Measurements from ENCODE around the gene HNRNPA1.
"Not testable (repeated sequence)": the region's sequence is repeated elsewhere in the genome, so short reads cannot be mapped to it uniquely, and the experiment has no call there.

Gene HNRNPA1

GRCh38 chr12:54324617-54325441, 44.3 kb downstream of the HNRNPA1 start, which contains the start of gene COPZ1:
Gene COPZ1, plus strand, starts transcription at chr12:54325131. Its CDS starts 33 bp downstream, at chr12:54325164.
- ATAC-seq (ENCODE audit: low read depth) = peak; percentile 93
- Mint-ChIP-seq H3K4me1 (peaks cover 17% of the 10 kb centered on the region), H3K4me3 (peak within 1 kb of the TSS; percentile 95), H3K36me3 (no peaks in the 10 kb centered on the region), H3K9me3 (no peaks in the 10 kb centered on the region), H3K27ac (peak within 1 kb of the TSS; percentile 97), H3K27me3 (no peaks in the 10 kb centered on the region)
- DNase-seq (ENCODE audit: low spot score in 2 of 2) = peak; percentile 81 to 89

- peak overlapping the region; percentile 95 for H3K4me3 Mint-ChIP-seq
- DNase-seq (ENCODE audit: low spot score in 2 of 2); H3K9me3 Mint-ChIP-seq; H3K27me3 Mint-ChIP-seq; H3K36me3 Mint-ChIP-seq; ATAC-seq (ENCODE audit: low read depth): not testable (repeated sequence)
- peak overlapping the region; percentile 97 for H3K27ac Mint-ChIP-seq
- H3K4me1 Mint-ChIP-seq = peaks cover 21% of the 10 kb centered on the region
These were observed 45.0 kb downstream of the HNRNPA1 start for GRCh38 chr12:54325442-54326109.

GRCh38 chr12:54328595-54329337, 48.2 kb downstream of the HNRNPA1 start:
- no peak overlapping the region for H3K4me3 Mint-ChIP-seq
- no peak for DNase-seq (ENCODE audit: low spot score in 2 of 2)

GRCh38 chr12:54329759-54330158, 49.2 kb downstream of the HNRNPA1 start:
- DNase-seq (ENCODE audit: low spot score in 2 of 2) = no peak
- Mint-ChIP-seq H3K36me3 (peaks cover 2% of the 10 kb centered on the region), H3K9me3 (no peaks in the 10 kb centered on the region), H3K4me3 (no peak overlapping the region), H3K27me3 (no peaks in the 10 kb centered on the region), H3K27ac (no peak overlapping the region), H3K4me1 (peaks cover 22% of the 10 kb centered on the region)
- ATAC-seq (ENCODE audit: low read depth) = no peak

More at GRCh38 chr12:54328595-54329337, 48.2 kb downstream of the HNRNPA1 start:
- Mint-ChIP-seq H3K9me3 (no peaks in the 10 kb centered on the region), H3K27ac (no peak overlapping the region), H3K4me1 (peaks cover 25% of the 10 kb centered on the region), H3K27me3 (no peaks in the 10 kb centered on the region), H3K36me3 (peaks cover 2% of the 10 kb centered on the region)
- no peak for ATAC-seq (ENCODE audit: low read depth)

GRCh38 chr12:54330442-54330841, 49.9 kb downstream of the HNRNPA1 start:
- no peak overlapping the region for H3K4me3 Mint-ChIP-seq
- H3K27me3 Mint-ChIP-seq = no peaks in the 10 kb centered on the region
- H3K27ac Mint-ChIP-seq = no peak overlapping the region
- peaks cover 2% of the 10 kb centered on the region for H3K36me3 Mint-ChIP-seq
- H3K9me3 Mint-ChIP-seq = no peaks in the 10 kb centered on the region
- DNase-seq (ENCODE audit: low spot score in 2 of 2) (no peak), ATAC-seq (ENCODE audit: low read depth) (no peak)
- peaks cover 21% of the 10 kb centered on the region for H3K4me1 Mint-ChIP-seq

GRCh38 chr12:54331461-54331860, 50.9 kb downstream of the HNRNPA1 start:
- no peaks in the 10 kb centered on the region for H3K9me3 Mint-ChIP-seq
- ATAC-seq (ENCODE audit: low read depth) = no peak
- H3K4me3 Mint-ChIP-seq = no peak overlapping the region
- H3K27ac Mint-ChIP-seq = no peak overlapping the region
- DNase-seq (ENCODE audit: low spot score in 2 of 2) = no peak
- peaks cover 23% of the 10 kb centered on the region for H3K4me1 Mint-ChIP-seq
- H3K36me3 Mint-ChIP-seq = peaks cover 2% of the 10 kb centered on the region
- no peaks in the 10 kb centered on the region for H3K27me3 Mint-ChIP-seq

GRCh38 chr12:54333420-54334034, 53.0 kb downstream of the HNRNPA1 start:
- Mint-ChIP-seq H3K36me3 (peaks cover 2% of the 10 kb centered on the region), H3K9me3 (no peaks in the 10 kb centered on the region), H3K27me3 (no peaks in the 10 kb centered on the region), H3K27ac (no peak overlapping the region), H3K4me1 (peaks cover 21% of the 10 kb centered on the region), H3K4me3 (no peak overlapping the region)
- DNase-seq (ENCODE audit: low spot score in 2 of 2) (no peak), ATAC-seq (ENCODE audit: low read depth) (no peak)
